NOMO-1 (cell line): ENCODE data around the gene DNAI4.
"Not testable (repeated sequence)": the region's sequence is repeated elsewhere in the genome, so short reads cannot be mapped to it uniquely, and the experiment has no call there.

Experiments used
- DNase-seq, 2 experiments: peaks; one replicate each; lab custom pipeline; 2025; ENCODE audit not compliant: unreplicated experiment in 2 of 2; lab: John Stamatoyannopoulos, UW

Gene DNAI4

DNA sequence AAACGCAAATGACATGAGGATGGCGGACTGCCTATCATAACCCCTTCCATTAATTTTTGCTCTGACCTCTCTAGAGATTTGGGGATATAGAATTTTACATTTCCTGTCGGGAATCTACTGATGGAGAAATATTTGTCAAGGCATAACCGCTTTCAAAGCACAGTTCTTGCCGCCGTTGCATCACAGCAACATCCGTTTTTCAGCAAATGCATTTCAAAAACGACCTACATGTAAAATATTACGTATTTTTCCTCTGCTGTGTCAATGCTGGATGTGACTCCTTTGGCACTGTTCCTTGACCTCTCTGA, 5.0 kb upstream of the DNAI4 start:
- no peak for DNase-seq

DNA sequence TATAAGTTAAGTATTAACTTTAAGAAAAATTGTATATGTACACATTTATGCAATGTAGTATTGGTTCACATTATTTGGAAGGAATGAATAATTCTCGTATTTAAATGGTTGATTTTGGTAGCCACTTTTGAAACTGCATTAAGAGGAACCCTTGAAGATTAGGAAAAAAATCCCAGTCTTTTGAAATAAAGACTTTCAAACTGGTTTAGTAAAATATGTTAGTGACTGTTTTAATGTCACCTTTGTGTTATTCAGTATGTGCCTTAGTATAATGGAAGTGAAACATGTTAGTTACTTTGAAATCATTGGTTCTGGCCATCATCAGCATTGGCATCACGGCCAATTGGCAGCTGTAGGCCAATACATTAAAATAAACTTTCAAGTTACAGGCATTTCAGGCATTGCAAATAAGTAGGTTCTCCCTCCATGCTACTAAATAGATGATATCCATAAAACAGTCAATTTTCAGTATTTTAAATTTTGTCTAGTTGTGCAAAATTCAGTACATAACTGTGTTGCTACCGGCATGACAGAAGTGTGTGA, 4.6 kb upstream of the DNAI4 start:
- DNase-seq, result peak in 1 of 2 experiments; percentile 22

DNA sequence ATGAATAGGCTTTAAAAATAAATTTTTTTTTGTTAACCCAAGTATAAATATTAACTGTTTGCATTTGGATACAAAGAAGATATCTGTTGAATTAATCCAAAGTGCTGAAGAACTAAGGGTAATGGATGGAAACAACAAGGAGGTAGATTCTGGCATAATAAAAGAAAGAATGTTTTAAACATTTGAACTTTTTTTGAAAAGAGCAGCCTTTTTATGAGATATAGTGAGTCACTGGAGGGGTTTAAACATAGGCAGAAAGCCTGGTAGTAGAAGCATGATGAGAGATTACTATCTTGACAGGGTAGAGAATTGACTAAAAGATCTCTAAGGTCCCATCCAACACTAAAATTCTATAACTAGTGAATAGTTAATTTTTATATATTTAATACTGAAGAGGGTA, 2.9 kb upstream of the DNAI4 start:
- DNase-seq, result no peak

DNA sequence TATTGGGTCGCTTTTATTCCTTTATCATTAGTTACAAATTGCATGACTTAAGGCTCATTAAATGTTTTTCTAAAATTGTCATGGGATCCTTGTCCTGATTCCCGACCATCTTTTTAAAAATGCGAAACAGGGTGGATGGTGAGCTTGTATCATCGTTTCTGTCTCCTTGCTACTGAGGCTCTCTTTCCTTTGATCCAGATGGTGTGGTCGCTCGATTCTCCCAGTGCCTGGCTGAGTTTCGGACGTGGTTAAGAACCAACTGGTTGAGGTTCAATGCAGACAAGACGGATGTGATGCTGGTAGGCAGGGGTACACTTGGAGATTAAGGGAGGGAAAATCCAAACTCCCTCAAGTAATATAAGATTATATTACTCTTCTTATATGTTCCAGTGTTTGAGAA, 1.3 kb upstream of the DNAI4 start:
- DNase-seq, result no peak

DNA sequence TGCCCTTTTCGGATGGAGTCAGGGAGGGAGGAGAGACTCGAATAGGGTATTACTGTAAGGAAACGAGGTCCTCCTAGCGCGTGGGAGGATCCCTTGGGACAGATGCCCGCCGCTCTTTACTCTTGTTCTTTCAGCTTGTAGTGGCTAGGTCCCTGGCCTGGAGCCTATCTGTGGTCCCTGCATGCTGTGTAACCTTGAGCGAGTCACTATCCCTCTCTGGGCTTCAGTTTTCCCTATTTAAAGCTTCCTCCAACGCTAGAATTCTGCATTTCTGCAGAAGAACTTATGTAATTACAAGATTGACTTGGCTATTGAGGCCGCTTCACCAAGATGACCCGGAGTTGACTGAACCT, 878 bp upstream of the DNAI4 start:
- no peak for DNase-seq

DNA sequence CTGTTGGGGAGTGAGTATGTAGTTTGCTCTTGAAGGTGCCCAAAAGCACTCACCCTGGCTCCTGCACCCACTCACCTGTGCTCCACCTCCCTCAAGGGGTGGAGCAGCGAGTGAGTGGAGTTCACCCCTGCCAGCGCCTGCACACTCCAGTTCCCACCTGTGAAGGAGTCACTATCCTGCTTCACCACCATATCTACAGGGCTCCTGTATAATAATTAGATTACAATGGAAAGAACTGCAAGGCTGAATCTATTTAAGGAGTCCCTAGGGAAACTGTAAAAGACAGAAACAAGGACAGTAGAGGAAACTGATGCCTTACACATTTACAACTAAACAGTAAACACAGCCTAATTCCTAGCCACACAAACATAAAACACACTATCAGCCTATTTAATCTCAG, 4.1 kb downstream of the DNAI4 start:
- DNase-seq, result no peak

DNA sequence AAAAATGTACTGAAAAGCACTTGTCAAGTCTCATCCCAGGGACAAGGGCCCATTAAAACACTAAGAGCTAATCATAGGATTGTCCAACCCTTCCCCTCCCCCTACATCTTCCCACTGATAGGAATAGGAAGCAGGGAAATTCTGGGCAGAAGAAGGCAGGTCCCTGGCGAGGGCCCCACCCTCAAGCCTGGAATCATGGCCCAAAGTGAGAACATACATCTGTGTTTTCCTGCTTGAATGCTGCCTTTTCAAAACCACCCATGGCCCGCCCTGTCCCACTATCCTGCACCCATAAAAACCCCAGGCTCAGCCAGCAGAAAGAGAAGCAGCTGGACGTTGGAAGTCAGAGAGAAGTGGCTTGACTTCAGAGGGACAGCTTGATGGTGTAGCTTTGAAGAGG, 4.8 kb downstream of the DNAI4 start:
- no peak for DNase-seq

DNA sequence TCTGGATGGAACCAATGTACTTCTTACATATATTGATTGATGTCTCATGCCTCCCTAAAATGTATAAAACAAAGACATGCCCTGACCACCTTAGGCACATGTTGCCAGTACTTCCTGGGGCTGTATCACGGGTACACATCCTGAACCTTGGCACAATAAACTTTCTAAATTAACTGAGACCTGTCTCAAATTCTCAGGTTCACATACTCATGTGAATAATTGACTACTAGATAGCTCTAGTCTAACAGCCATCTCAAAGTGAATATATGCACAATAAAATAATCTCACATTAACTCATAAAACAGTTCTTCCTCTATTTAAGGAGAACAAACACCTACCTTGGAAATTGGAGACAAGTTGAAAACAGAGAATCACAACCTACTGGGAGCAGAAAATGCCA, 5.6 kb downstream of the DNAI4 start:
- no peak for DNase-seq

DNA sequence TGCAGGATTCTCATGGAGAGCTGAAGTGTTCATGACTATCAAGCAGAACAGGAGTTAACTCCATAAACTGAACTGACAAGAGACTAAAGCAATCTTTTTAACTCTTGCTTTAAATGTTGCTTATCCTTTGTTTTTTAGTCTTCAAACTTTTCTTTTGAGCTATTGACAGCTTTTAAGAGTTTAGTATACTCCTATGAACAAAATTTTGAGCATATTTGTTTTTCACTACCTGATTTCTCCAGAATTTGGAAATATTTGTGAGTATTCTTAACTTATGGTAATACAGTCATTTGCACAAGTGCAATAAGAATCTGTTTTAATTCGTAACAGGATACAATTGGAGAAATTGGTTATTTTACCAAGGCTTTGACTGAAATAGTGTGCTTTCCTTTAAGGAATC, 7.2 kb downstream of the DNAI4 start:
- no peak for DNase-seq

DNA sequence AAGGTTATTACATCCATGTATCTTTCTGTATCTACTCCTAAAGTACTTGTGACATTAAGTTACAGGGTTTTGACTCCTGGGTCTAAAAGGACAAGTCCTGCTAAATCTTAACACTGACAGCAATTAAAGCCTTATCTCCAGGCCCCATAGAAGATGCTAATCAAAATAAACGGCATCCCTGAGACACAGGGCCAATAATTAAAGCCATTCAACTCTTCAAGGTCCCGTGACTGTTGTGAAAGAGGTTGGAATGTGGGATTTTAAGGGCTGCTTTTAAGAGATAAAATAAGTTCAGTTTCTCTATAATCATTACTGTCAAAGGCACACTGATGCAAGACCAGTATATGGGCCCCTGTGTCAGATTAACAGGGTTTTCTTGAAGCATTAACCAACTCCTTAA, 8.3 kb downstream of the DNAI4 start:
- DNase-seq, result no peak

DNA sequence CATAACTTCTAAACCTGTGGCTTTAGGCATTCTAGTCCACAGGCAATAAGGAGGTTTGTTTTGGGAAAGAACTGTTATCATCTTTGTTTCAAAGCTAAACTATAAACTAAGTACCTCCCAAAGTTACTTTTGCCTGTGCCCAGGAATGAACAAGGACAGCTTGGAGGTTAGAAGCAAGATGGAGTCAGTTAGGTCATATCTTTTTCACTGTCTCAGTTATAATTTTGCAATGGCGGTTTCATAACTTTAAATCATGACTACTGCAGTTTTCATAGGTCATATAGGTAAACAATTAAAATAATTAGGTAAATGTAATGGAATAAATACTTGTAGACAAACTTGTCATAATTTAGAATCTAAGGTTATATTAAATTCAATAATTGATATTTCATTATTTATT, 9.5 kb downstream of the DNAI4 start:
- not testable (repeated sequence) for DNase-seq

DNA sequence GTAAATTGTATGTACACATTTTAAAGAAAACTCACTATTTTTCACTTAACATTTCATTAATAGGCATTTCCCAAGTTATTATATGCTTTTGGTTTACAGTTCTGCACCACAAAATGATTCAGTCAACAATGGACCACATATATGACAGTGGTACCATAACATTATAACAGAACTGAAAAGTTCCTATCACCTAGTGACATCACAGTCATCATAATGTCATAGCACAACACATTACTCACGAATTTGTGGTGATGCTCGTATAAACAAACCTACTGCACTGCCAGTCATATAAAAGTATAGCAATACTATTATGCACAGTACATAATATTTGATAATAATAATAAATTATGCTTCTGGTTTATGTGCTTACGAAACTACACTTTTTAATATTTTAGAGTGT, 30.9 kb downstream of the DNAI4 start:
- DNase-seq, result no peak

DNA sequence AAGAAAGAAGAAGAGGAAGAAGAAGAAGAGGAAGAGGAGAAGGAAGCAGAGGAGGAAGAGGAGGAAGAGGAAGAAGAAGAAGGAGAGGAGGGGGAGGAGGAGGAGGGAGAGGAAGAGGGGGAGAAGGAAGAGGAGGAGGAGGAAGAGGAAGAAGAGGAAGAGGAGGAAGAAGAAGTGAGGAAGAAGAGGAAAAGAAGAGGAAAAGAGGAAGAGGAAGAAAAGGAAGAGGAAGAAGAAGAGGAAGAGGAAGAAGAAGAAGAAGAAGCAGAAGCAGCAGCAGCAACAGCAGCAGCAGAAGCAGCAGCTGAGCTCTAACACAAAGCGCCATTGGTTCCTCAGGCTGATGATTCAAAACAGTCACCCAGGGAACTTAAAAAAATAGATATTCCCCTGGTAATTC, 34.0 kb downstream of the DNAI4 start:
- DNase-seq, result no peak

DNA sequence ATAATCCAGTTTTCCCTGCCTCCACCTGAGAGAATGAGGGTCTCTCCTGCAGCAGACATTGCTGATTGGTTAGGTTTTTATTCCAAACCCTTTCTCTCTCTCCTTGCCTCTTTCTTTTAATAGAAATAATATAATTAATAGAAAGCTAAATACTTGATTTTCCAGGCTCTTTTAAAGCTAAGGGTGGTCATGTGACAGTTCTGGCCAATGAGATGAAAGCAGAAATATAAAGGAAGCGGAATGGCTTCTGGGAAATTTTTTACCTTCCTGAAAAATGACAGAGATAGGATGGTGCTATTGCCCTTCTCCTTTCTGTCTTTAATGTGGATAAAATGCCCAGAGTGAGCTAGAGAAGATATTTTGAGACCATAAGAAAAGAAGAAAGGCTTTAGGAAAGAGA, 35.6 kb downstream of the DNAI4 start:
- DNase-seq, result no peak

DNA sequence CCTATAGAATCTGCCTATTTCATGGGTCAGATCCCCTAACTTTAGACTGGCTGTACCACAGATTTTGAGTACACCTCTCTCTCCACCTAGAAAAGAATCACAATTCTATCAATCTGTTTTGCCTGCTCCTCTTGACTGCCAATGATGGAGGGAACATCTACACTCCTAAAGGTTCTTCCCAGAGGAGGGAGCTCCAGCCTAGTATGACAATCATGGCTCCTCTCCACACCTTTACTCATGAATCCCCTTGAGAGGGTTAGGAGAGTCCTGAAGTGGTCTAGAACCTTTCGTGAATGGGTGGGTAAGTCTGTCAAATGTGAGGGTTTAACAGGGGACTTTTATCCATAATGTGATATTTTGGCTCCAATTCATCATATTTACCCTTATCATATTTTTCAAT, 48.0 kb downstream of the DNAI4 start:
- DNase-seq, result no peak

DNA sequence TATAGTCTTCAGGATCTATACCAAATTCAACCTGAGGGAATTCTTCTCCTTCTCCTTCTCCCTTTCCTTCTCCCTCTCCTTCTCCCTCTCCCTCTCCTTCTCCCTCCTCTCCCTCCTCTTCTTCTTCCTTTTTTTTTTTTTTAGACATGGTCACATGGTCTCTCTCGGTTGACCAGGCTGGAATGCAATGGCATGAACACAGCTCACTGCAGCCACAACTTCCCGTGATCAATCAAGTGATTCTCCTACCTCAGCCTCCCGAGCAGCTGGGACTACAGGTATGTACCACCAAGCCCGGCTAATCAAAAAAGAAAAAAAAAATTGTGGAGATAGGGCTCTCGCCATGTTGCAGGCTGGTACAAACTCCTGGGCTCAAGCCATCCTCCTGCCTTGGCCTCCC, 51.5 kb downstream of the DNAI4 start:
- DNase-seq, result no peak

DNA sequence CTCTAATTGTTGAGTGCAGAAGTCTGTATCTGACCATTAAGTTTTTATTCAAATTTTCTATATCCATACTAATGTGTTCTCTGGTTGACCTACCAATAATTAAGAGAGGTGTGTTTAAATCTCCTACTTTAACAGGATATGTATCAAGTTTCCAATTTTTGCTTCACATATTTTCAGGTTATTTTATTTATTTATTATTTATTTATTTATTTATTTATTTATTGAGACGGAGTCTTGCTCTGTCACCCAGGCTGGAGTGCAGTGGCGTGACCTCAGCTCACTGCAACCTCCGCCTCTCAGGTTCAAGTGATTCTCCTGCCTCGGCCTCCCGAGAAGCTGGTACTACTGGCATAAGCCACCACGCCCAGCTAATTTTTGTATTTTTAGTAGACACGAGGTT, 52.6 kb downstream of the DNAI4 start:
- not testable (repeated sequence) for DNase-seq

DNA sequence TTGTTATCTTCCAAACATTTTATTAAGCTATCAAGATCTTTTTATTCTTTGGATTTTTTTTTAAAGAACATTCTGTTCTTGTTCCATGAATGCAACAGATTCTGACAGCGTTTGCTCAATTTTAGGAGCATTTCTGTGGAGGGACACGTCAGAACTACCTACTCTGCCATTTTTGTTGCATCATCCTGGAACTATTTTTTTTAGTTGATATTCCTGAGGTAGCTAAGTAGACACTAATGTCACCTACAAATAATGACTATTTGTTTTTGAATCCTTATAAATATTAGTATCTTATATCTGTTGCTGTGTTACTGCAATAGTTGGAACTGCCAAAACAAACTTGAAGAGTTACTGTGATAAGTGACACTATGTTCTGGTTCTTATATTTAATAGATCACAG, 57.2 kb downstream of the DNAI4 start:
- no peak for DNase-seq

DNA sequence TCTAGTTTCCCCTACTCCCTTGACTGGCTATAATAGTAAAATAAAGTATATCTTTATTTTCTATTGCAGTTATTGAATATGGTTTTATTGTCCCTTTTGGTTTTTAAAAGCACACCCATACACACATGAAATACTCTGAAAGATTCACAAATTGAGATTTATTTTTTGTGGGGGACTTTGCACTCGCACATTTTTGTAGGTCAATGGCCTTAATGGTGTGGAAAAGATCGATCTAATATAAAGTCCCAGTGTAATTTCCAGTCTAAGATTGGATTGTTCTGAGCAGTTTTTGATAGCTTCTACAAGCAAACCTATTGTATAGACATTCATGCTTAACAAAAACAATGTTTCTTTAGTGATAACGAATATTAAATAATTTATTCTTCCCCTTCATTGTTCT, 64.1 kb downstream of the DNAI4 start:
- no peak for DNase-seq

DNA sequence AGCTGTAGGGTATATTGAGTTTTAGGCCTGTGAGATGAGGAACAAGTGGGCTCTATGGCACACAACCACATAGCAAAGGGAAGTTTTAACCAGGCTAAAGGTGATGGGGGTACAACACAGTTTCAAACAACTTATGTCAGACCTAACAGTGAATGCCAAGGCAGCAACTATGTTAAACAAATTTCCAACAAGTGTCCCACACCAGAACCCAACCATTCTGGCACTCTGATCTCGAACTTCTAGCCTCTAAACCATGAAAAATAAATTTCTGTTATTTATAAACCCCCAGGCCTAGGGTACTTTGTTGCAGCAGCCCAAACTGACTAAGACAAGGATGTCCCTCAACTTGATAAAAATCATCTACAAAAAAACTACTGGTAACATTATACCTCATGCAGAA, 71.3 kb downstream of the DNAI4 start:
- no peak for DNase-seq

DNA sequence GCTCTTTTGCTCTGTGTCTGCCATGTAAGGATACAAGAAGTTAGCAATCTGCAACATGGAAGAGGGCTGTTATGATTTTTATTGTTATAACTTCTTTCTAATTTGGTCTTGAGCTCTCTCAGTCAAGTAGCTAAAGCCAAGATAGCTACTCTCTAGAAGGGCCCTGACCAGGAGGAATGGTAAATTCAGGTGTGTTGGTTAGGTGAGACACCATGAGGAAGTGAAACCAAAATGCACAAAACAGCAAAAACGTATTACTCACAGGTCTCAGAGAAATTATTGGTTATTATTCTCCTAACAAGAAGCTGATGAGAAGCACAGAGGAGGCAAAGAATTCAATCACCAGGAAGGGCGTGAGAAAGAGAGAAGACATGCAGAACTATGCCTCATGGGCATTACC, 71.8 kb downstream of the DNAI4 start:
- DNase-seq, result no peak

DNA sequence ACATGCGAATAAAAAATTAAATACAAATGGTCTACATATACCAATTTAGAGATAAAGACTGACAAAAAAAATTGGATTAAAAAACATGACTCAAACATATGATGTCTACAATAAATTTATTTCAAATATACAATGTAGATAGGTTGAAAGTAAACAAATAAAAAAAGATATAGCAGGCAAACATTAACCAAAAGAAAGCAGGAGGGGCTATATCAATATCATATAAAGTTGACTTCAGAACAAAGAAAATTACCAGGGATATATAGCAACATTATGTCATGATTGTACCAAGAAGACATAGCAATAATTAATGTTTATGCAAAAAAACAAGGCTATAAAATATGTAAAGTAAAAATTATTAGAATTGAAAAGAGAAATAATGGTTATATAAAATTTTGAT, 73.7 kb downstream of the DNAI4 start:
- DNase-seq, result no peak

DNA sequence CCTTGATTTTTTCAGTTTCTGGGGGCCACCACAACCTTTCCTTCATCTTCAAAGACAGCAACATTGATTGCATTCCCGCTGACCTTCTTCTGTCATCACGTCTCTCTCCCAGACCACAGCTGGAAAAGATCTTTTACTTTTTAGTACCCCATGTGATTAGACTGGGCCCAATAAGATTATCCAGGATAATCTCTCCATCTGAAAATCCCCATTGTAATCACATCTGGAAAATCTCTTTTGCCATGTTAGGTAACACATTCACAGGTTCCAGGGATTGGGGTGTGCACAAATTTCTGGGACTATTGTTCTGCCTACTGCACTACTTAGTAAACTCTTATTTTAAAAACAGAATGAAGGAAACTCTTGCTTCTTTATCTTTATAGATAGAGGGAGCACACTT, 76.5 kb downstream of the DNAI4 start:
- DNase-seq, result no peak

DNA sequence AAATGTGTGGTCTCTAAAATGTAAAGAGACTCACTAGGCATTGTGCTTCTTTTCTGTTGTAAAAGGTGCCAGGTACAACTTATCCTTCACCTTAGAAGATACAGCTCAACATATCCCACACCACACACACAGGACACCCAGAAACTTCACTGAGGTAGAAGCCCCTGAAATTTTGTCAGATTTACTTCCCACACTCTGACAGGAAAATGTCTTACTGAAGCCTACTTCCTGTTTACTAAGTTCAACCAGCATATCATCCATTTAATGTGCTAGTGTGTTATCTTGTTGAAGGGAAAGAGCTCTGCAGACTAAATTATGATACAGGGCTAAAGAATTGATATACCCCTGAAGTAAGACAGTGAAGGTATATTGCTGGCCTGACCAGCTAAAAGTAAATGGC, 83.7 kb downstream of the DNAI4 start:
- no peak for DNase-seq
